ENCODE data around the gene AGTPBP1. TPM values are rescaled to one million over a fixed set of nuclear protein-coding genes. Genes with fewer than 3 reads are reported as not detected.

AGTPBP1 gene
- total RNA-seq, 1 donor from 2014 or later, result 18.1 TPM

- DNase-seq (ENCODE audit: low spot score), result no peak
Measured at GRCh38 chr9:85501456-85501855, 240.3 kb downstream of the AGTPBP1 start.

Other genes starting within 250 kb of the AGTPBP1 start
- gene NAA35, start 199.2 kb upstream of the AGTPBP1 start, total RNA-seq, result 30.3 TPM